Amygdala (tissue), 56 donors: ENCODE results near the gene TPO.

Experiments
- DNase-seq, 56 donors: peaks; one replicate each; lab custom pipeline; 2025; lab: John Stamatoyannopoulos, UW

Gene TPO

DNA sequence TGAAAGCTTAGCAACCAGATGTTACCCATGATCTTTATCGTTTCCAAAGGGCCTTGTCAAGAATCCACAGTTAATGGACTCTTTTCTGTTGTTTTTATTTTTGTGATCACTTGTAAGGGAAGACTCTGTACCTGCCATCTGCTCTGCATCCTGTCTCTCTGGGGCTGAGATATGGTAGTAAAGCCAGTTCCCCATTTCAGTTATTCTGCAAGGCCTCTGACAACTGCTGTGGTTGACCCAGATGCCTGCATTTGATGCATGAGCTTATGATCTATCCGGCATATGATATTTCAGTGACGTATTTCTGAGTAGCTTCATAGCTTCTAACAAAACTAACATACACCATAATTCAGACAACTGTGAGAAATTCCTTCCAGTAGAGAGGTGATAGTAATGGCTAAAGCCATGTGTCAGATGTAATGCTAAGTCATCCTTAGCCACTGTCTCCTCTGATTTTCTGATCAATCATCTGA is 105.1 kb downstream of the TPO start:
- no peak for DNase-seq

GRCh38 chr2:1518867-1519530 is 105.7 kb downstream of the TPO start:
- no peak for DNase-seq

GRCh38 chr2:1521191-1521877 is 108.1 kb downstream of the TPO start:
- DNase-seq = no peak

DNA sequence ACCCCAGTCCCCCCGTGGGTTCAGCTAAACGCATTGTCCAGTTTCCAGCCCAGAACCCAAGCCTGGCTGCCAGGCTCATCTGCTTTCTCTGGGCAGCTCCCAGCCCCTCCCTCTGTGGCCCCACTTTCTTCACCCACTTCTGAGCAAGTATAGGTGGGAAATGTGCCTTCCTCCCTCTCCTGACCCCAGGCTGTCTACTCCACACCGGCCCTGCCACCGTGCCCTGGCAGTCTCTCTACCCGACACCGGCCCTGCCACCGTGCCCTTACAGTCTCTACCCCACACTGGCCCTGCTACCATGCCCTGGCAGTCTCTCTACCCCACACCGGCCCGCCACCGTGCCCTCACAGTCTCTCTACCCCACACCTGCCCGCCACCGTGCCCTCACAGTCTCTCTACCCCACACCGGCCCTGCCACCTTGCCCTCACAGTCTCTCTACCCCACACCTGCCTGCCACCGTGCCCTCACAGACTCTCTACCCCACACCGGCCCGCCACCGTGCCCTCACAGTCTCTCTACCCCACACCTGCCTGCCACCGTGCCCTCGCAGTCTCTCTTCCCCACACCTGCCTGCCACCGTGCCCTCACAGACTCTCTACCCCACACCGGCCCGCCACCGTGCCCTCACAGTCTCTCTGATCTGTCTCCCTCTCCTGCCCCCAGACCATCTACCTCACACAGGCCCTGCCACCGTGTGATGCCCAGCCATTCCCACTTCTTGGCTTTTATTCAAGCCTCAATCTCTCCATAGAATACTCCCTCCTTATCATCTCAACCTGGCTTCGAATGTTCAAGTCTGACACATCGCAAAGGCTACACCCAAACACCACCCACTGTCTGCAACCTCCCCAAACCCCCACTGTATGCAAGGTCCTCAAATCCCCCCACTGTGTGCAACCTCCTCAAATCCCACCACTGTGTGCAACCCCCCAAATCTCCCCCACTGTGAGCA is 108.9 kb downstream of the TPO start:
- DNase-seq = no peak

GRCh38 chr2:1527153-1527992 is 114.1 kb downstream of the TPO start:
- no peak for DNase-seq

GRCh38 chr2:1528273-1529064 is 115.2 kb downstream of the TPO start:
- DNase-seq = no peak

- DNase-seq = no peak
Observed at GRCh38 chr2:1538663-1539062, 125.4 kb downstream of the TPO start.

- DNase-seq = no peak
Observed at GRCh38 chr2:1539441-1539840, 126.2 kb downstream of the TPO start.

- DNase-seq = no peak
Observed at GRCh38 chr2:1539973-1540372, 126.7 kb downstream of the TPO start.

DNA sequence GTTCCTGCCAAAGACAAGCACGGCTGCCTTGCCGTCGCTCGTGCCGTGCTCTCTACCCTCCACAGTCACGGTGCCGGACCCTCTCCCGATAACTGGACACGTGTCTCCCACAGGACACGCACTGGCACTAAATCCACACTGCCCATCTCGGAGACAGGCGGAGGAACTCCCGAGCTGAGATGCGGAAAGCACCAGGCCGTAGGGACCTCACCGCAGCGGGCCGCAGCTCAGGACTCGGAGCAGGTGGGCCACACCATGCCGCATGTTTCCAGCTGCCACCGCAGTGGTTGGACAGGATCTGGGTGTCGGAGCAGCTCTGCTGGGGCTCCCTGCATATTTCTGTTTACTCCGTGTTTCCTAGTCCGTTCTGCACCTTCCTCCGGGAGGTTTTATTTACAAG is 127.2 kb downstream of the TPO start:
- no peak for DNase-seq

- DNase-seq = no peak
Observed at GRCh38 chr2:1541040-1541439, 127.8 kb downstream of the TPO start.

- no peak for DNase-seq
Observed at GRCh38 chr2:1541819-1542475, 128.7 kb downstream of the TPO start.

DNA sequence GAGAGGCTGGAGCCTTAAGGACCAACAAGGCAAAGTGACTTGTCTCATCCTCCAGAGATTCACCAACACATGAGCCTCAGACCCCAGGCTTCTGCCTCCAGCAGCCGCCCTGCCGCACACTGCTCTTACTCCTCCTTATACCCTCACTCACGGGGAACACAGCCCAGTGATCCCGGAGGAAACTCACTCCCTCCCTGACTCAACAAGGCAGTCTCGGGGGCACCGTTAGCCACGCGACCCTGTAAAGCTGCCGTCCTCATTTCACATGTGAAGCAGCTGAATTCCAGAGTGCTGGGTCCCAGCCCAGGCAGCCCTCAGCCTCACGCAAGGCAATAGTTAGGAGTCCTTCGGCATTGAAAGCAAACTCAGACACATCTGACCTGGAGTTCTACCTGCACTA is 129.7 kb downstream of the TPO start:
- no peak for DNase-seq

DNA sequence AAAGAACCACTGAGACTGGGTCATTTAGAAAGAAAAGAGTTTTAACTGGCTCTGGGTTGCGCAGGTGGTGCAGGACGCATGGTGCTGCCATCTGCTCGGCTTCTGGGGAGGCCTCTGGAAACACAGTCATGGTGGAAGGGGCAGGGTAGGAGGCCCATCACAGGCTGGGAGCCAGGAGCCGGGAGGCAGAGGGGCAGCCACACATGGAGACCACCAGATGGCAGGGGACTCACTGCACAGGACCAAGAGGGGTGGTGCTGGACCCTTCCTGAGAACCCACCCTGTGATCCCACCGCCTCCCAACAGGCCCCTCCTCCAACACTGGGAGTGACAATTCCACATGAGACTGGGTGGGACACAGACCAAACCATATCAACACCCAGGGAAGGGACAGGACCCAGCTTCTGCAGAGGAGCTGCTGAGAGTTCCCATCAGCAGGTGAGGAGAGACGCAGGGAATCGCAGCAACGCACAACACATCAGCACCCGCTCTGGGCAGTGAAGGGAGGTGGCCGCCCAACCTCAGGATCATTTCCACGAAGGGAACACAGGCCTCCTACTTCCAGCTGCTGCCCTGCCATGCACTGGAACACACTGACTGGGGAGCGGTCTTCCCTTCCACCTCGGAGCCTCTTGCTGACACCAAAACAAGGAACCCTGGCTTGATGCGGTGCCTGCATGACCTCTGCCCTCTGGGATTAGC is 130.7 kb downstream of the TPO start:
- no peak for DNase-seq

- DNase-seq = peak in 1 of 56 donors; percentile 17
Observed at GRCh38 chr2:1544478-1545069, 131.3 kb downstream of the TPO start.

- peak in 24 of 56 donors; percentile 4 to 57 (median 18) for DNase-seq
Observed at GRCh38 chr2:1546023-1546591, 132.8 kb downstream of the TPO start.

- DNase-seq = no peak
Observed at GRCh38 chr2:1546901-1547300, 133.6 kb downstream of the TPO start.
